Measurements from ENCODE around the gene LTB. TPM values are rescaled to one million over a fixed set of nuclear protein-coding genes. Genes with fewer than 3 reads are reported as not detected.

Gene LTB
- total and polyA plus RNA-seq, 9 of the 15 experiments (the other 6 are each of a cell fraction or from before 2014, with no cell fraction given): 0.07 to 0.51 TPM; not detected in 7

GRCh38 chr6:31619805-31620585 is 37.8 kb upstream of the LTB start (continued):
- TF ChIP-seq MCM5 (IDR thresholded peaks at IDR 0.05; ENCODE audit: low read depth) (no peak), HDAC1 (IDR thresholded peaks at IDR 0.05) (peak in 1 of 2 experiments; percentile 93; a peak in 2 of 4 replicates), ZSCAN29 (IDR thresholded peaks at IDR 0.05) (no peak), RFX1 (IDR thresholded peaks at IDR 0.05) (no peak), MTA1 (IDR thresholded peaks at IDR 0.05; ENCODE audit: borderline replicate concordance) (peak; percentile 98), ZKSCAN1 (IDR thresholded peaks at IDR 0.05; ENCODE audit: low read depth, low read length) (peak; percentile 43; the same call in 1 of the 2 replicates), C11orf30 (IDR thresholded peaks at IDR 0.05; ENCODE audit: low read depth) (peak; percentile 95), ZNF143 (CRISPR knock-in tag; IDR thresholded peaks at IDR 0.05) (no peak; the same call in 1 of the 2 replicates), ZNF124 (CRISPR knock-in tag; IDR thresholded peaks at IDR 0.05) (no peak), ZBTB9 (CRISPR knock-in tag; IDR thresholded peaks at IDR 0.05) (peak; percentile 90), ZNF274 (IDR thresholded peaks at IDR 0.05; ENCODE audit: borderline replicate concordance, low read depth, low read length) (no peak), NFE2 (IDR thresholded peaks at IDR 0.05; ENCODE audit: low read depth) (peak; percentile 35), ZNF239 (CRISPR knock-in tag; IDR thresholded peaks at IDR 0.05) (0 out of 2 replicates have a peak, but pooled peaks have one; percentile 24), POLR2B (IDR thresholded peaks at IDR 0.05; ENCODE audit: low read depth, partially characterized antibody) (peak; percentile 98), ZFP36 (IDR thresholded peaks at IDR 0.05; ENCODE audit: low read depth, low read length, partially characterized antibody) (no peak), NCOA4 (IDR thresholded peaks at IDR 0.05; ENCODE audit: partially characterized antibody) (no peak), SAP30 (IDR thresholded peaks at IDR 0.05; ENCODE audit: borderline replicate concordance, insufficient read depth, low read depth, low read length, poor library complexity, severe bottlenecking) (peak; percentile 55), THRA (IDR thresholded peaks at IDR 0.05) (no peak), CTBP1 (IDR thresholded peaks at IDR 0.05; ENCODE audit: borderline replicate concordance) (peak; percentile 65; the same call in 1 of the 2 replicates), TBP (optimal IDR thresholded peaks at IDR 0.05; ENCODE audit: low read depth, low read length) (peak; percentile 93), PHB (CRISPR knock-in tag; IDR thresholded peaks at IDR 0.05) (peak; percentile 85; the same call in 1 of the 2 replicates), SPI1 (IDR thresholded peaks at IDR 0.05; ENCODE audit: borderline replicate concordance, low read depth, low read length) (no peak), GMEB1 (CRISPR knock-in tag; IDR thresholded peaks at IDR 0.05) (peak; percentile 87), FOXJ3 (CRISPR knock-in tag; IDR thresholded peaks at IDR 0.05) (no peak)
- TF ChIP-seq, protein P1, sequence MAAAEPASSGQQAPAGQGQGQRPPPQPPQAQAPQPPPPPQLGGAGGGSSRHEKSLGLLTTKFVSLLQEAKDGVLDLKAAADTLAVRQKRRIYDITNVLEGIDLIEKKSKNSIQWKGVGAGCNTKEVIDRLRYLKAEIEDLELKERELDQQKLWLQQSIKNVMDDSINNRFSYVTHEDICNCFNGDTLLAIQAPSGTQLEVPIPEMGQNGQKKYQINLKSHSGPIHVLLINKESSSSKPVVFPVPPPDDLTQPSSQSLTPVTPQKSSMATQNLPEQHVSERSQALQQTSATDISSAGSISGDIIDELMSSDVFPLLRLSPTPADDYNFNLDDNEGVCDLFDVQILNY (CRISPR knock-in tag; IDR thresholded peaks at IDR 0.05): 0 out of 2 replicates have a peak, but pooled peaks have one; percentile 86

Measured in K562 (cell line).